GM11168 (cell line): ENCODE results near the gene WNT11.

Source experiments
- in situ Hi-C: fragments of 300-500 bp; cut with MboI; formaldehyde crosslinking; loops from one replicate; pipeline ENCODE4 v1.12.0; 2022; ENCODE audit warnings: low sequenced_read_pairs; ENCODE audit not compliant: unreplicated experiment

WNT11 gene

DNA sequence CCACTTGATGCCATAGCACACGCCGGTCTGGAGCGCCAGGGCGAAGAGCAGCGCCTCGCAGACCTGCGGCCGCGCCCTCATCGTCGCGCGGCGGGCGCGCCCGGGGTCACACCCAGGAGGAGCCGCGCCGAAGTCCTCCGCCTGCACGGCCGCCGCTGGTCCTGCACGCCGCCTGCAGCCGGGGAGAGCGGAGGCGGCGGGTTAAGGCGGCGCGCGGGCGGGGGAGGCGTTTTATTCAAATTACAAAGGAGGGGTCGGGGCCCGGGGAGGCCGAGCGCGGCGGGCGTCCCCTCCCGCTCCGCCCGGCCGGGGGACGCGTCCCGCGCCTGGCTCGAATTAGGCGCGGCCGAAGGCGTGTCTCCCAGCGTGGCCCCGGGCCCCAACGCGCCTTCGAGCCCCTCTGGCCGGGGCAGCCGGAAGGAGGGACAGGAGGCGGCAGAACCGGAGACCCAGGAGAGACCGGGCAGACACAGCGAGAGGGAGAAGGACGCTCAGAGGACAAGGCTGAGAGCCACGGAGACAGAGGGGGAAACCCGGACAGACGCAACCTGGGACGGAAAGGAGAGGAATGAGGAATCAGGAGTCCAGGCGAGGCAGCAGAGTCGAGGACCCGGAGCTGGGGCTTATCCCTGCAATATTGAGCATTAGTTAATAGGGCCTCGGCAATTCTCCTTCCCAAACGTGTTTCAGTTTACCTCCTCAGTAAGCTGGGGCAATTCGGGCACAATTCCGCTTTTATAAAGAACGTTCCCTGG, at the start of gene WNT11:
TSS of gene WNT11 (minus strand) at position 176 of the 755 bp plus-strand sequence. CDS start at position 81, 95 bp downstream.
- in situ Hi-C loops, result no loop called here

DNA sequence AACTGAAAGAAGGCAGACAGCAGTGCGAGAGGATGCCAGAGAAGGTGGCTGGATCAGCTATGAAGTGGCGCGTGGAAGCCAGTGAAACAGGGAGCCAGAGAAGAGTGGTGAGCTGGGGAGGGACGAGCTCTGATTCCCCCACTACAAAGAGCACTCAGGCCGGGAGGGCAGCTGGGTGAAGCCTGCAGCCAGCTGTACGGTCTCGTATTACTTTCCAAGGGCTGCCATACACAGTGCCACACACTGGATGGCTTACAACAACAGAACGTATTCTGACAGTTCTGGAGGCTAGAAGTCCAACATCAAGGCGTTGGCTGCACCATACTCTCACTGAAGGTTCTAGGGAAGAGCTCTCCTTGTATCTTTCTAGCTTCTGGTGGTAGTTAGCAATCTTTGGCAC, 47.1 kb upstream of the WNT11 start:
- in situ Hi-C loops, result no loop called here

DNA sequence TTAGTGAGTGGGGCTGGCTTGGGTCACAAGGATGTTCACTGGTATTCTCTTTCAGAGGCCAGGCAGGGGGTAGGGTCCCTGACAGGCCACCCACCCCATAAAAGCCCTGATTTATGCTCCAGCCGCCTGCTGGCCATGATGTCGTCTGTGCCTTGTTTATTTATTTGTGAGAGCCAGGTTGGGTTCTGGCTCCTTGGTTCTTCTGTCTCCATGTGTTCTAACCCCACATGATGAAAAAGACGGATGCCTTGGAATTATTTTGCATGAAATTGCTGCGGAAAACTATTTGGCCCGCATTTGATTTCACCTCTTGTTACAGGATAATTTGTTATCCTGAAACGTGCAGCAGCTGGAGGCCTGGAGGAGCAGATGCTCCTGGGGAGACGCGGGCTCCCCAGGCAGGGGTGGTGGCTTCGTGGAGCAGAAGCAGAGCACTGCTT, 46.3 kb upstream of the WNT11 start:
- in situ Hi-C loops, result no loop called here

DNA sequence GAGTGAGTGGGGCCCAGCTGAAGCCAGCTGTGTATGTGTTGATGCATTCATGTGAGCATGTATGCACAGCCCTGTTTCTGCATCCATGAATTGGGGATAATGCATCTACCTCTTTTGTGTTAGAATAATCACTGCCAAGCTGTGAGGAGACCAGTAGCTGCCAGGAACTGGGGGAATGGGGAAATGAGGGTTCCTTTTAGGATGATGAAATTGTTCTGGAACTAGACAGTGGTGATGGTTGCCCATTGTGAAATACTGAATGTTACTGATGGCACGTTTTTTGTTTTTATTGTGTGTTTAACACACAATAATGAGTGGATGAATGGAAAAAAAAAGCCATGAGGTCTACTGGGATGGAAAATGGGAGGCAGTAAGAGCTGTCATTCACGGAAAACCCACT, 45.3 kb upstream of the WNT11 start:
- in situ Hi-C loops, result no loop called here

DNA sequence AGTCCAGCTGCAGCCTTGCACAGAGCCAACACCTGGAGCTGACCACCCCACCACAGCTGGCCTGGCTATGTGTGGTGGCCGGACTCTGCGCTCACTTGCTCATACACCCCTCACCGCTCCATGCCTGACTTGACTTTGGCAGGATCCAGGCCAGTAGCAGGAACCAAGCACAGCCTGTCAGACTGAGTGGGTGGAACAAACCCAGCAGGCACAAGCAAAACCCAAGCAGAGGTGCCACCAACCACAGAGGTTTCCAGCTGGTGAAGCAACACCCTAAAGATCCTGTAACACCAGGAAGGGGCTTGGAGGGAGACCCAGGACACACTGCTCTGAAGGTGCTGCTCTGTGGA, 44.9 kb upstream of the WNT11 start:
- in situ Hi-C loops, result no loop called here

DNA sequence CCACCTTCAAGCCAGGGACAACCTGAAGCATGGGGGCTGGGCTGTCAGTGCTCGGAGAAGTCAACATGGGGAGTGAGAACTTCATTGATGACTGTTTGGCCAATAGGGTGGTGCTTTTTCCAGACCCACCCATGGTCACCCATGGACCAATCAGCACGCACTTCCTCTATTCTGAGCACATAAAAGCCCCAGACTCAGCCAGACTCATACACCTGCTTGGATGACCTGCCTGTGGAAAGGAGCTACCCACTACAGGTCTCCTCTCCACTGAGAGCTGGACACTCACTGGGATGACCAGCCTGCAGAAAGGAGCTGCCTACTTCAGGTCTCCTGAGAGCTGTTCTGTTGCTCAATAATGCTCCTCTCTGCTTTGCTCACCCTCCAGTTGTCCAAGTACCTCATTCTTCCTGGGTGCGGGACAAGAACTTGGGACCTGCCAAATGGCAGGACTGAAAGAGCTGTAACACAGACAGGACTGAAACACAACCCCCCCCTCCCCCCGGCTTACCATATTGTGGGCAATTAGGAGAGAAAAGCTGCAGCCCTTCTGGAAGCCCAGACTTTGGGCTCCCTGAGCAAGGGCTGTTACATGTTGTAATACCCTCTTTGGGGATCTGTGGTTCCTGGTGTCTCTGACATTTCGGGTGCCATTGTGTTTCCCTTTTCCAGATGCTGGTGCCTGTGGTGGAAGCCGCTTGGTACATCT, 44.4 kb upstream of the WNT11 start:
- in situ Hi-C loops, result no loop called here

DNA sequence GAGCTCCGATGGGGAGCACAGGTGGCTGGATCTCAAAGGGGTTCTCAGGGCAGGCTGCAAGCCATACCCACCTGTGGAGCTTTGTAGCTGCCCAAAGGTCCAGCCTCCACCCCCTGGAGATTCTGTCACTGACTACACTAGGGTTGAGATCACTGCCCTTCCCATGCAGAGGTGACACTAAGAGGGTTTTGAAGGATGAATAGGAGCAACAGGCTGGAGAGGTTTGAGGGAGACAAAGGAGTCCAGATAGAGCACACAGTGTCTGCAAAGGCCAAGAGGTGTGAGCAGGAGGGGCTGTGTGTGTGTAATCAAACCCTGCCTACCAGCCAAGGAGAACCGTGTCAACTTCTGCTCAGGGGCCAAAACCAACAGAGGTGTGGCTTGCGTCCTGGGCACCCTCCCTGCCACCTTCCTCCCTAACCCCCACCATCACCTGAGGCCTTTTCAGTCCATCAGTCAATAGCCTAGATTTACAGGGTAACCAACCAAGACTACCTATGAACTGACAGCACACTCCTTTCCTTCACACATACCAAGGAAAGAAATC, 43.0 kb upstream of the WNT11 start:
- in situ Hi-C loops, result no loop called here

DNA sequence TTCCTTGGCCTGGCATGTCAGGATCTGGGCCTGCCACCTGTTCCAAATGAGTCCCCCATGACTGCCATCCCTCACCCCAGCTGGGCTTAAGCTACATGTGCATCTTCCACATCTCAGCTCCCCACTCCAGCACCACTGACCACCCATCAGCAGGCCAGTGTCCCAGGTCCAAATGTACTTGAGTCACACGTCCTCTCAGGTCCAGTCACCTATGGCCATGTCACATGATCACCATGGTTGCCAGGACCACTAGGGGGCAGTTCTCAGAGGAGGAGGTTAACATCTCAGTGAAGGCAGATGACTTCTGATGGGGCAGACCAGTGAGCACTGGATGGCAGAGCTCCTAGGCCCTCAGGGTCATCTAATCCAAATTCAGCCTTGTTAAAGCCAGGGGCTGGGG, 41.9 kb upstream of the WNT11 start:
- in situ Hi-C loops, result no loop called here

DNA sequence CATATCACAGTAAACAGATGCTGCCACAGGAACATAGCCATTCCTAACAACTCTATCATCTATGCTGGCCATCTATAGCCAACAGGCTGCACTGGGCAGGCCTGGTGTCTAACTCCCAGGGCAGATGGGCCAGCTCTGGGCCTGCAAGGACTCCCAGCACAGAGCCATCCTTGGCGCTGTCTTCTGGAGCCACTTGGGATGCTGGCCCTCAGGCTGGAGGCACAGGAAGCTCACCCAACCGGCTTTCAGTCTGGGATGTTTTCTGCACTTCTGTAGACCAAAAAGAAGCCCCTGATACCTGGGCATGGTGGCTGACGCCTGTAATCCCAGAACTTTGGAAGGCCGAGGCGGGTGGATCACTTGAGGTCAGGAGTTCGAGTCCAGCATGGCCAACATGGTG, 40.8 kb upstream of the WNT11 start:
- in situ Hi-C loops, result no loop called here

DNA sequence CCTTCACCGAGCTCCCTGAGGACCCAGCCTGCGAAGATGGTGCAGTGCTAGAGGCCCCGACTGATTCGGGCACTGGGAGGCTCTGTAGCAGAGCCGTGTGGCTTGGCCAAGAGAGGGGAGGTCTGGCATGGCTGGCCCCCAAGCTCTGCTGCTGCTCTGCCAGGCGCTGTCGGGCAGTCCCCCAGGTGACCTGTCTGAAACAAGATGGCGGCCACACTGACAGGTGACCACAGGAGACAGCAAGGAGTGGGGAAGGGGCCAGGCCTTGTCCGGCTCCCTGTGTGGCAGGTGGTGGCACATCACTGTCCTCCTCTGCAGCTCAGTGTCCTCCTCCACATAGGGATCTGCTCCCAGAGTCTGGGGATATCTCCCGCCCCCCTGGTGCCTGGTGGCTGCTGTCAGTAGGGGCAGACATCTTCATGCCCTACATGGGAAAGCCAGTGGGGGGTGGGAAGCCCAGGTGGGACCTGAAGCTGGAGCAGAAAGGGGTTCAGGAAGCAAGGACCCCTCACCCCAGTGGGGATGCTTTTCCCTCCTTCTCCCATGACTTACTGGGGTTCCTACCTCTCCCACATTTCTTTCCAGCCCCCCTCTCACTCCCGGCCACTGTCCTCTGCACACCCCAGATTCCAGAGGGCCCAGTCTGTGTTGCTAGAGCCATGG, 40.1 kb upstream of the WNT11 start:
- in situ Hi-C loops, result no loop called here

DNA sequence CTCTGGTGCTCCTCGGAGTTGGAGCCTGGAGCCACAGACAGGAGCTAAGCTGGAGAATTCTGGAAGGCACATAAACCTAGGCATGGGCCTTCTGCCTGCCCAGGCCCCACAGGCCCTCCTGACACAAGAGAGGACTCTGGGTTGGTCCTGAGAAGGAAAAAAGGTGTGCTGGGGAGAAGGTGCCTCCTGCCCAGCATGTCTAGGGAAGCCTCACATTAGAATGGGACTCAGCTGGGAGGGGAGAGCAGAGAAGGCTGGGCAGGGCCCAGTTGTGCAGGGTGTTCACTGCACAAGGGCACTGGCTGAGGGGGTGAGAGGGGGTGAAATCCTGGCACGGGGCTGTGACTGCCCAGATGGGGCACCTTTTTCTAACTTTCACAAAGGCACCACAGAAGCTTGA, 39.4 kb upstream of the WNT11 start:
- in situ Hi-C loops, result no loop called here

DNA sequence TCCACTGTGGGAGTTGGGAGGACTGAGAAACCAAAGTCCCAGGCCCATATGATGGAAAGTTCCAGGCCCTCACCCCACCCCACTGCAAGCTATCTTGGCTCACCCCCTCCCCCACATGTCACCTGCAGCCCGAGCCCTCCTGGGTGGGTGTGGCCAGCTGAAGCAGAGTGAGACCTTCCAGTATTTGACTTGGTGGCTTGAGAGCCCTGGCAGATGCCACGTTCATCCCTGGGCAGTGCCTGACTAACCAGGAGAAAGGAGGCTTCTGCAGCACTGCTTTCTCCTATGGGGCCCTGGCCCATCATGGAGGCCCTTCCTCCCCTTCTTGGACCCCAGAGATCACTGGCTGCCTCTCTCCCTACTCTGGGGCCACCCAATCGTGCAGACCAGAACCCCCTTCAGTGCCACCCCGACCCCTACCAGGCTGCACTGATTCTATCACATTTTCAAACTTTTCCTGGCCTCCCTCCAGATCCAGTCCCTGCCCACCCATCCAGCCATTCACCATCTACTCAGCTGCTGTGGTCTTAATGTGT, 38.1 kb upstream of the WNT11 start:
- in situ Hi-C loops, result no loop called here

DNA sequence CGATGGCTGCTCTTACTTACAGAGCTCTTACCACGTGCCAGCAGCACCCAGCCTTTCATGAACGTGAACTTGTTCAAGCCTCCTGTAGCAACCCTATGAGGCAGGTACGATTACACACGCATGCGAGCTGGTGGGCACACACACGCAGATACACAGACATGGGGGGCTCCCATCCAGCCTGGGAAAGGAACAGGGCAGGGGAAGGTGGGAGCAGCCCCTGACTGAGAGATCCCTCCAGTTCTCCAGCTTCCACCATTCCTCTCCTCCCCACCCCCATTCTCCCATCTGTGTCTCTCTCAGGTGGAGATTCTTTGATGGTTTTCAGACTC, 37.6 kb upstream of the WNT11 start:
- in situ Hi-C loops, result no loop called here

DNA sequence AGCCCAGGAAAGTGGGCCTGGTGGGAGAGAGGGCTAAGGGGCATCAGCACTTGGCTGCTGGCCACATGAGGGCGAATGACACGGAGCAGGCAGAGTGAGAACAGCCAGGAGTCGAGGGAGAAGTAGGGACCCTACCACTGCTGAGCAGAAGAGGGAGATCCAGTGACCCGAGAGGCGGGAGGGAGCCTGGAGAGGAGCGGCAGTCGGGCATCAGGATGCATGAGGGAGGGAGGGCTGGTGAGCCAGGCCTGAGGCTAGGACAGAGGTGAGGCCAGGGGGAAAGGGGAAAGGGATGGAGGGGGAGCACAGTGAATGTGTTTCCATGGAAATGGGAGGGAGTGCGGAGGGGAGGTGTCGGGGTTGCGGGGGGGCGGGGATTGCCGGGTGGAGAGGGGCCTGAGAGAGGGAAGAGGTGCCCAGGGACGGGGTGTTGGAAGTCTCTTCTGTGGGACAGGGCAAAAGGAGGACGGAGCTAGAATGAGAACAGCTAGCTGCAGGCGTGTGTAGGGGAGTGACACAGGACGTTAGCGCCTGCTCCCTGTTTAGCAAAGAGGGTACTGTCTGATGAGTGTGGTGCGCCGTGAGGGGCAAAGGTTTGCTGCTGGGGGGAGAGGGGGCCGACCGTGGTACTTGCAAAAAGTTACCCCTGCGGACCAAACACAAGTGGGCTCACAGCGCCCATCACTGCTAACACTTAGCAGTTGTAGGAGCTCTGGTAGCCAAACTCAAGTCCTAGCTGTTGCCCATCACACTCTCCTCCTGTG, 37.1 kb upstream of the WNT11 start:
- in situ Hi-C loops, result no loop called here

DNA sequence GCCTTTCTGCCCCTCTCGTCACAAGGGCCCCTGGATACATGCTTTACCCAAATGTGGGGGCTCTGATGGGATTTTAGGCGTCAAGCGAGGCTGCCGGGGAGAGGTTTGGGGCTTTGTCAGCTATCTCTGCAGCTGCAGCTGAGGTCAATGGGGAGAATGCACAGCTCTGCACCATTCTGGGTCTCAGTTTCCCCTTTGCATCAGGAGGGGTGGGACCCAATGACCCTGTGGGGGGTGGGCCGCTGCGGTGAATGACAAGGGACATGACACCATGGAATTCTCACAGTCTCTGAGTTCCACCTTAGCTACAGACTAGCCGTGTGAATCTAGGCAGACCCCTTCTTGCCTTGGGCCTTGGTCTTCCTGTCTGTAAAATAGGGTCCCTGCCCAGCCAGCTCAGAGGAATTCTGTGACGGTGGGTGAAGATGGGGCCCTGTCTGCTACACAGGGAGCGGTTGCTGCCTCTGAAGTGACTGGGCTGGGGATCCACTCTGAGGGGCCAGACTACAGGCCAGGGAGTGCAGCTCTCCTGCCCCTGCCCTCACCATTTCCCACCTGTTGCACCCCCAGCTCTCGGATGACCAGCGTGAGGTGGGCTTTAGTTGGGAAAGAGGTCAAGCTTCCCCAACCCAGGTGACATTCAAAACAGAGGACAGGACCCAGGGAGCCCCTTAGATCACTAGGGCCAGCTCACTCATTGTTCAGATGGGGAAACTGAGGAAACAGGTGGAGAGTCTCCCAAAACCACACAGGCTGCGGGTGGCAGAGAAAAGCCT, 35.9 kb upstream of the WNT11 start:
- in situ Hi-C loops, result no loop called here

DNA sequence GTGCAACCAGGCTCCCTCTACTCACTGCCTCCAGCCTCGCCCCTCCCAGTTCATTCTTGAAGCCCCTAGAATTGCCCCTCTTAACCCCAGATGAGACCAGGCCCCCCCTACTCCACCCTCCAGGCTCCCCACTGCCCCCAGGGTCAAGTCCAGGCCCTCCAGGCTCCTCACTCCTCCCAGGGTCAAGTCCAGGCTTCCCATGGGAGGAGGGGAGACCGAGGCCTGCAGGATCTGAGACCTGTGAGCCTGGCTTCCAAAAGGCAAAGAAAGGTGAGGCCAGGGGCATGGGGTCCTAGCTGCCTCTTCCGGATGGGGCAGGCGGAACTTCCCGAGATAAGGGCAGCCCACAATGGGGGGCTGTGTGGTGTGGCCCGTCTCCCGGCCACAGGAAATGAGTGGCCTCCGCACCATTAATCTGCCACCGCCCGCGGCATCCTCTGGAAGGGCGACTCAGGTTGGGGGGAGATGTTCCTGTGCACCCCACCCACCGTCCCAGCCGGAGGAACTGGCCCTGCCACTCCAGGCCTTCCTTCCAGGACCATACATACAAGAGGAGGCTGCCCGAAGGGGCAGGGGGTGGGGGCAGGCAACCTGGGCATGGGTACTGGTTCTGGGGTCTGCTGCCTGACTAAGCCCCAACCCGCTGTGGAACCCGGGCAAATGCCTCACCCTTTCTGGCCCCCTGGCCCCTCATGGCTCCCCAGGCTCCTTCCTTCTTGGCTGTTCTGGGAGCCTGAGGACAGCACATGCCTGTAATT, 35.1 kb upstream of the WNT11 start:
- in situ Hi-C loops, result no loop called here

DNA sequence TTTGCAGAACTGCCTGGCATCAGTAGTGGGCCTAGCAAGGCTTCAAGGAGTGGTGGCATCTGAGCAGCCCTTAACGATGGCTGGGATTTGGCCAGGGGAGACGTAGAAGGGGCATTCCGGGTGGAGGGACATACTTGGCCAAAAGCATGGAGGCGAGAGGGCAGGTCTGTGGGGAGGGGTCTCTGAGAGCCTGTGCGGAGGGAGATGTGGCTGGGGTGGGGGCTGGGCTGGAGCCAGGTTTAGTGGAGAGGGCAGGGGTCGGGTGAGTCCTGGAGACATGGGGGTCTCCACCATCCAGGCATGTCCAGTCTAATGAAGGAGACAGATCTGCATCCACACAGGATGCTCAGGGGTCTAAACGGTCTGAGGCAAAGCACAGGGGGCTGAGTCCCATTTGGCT, 34.4 kb upstream of the WNT11 start:
- in situ Hi-C loops, result no loop called here

DNA sequence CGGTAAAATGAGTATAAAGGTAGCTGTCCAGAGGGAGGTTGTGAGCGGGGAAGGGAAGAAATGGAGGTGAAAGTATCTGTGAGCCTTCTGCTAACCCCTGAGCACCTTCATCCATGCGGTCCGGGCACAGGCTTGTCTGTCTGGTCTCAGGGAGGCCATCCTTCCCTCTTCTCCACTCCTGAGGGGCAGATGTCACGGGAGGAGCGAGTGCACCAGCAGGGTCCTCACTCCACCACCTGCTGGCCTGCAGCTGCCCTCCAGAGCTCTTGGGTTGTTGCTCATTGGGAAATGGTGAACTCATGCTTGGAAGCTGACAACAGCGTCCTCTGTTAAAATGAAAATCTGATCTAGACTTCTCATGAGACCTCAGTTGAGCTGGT, 33.8 kb upstream of the WNT11 start:
- in situ Hi-C loops, result no loop called here
